K562 (cell line): ENCODE measurements around the gene GPR152. TPM values are rescaled to one million over a fixed set of nuclear protein-coding genes. Genes with fewer than 3 reads are reported as not detected.

Source experiments
- ADNP ChIP-seq: fragments of 200-800 bp; sonication (Bioruptor generic); IDR thresholded peaks from 2 replicates; pipeline ENCODE4 v1.6.1; 2016; ENCODE audit warnings: missing genetic modification characterization, missing compliant biosample characterization
- BACH1 ChIP-seq: fragments of 200-800 bp; sonication (Bioruptor generic); IDR thresholded peaks from 2 replicates; pipeline ENCODE4 v1.6.1; 2016; ENCODE audit warnings: missing genetic modification characterization, missing compliant biosample characterization
- DACH1 ChIP-seq: fragments of 450-650 bp; IDR thresholded peaks from 2 replicates; pipeline ENCODE4 v1.6.1; 2018; ENCODE audit not compliant: partially characterized antibody
- DIDO1 ChIP-seq: fragments of 450-650 bp; IDR thresholded peaks from 2 replicates; pipeline ENCODE4 v1.6.1; 2016; ENCODE audit warnings: low read depth, missing biosample characterization, missing genetic modification characterization
- EGR1 ChIP-seq: fragments of 450-650 bp; conservative IDR thresholded peaks from 2 replicates; pipeline ENCODE4 v1.6.1; 2017; ENCODE audit warnings: mild to moderate bottlenecking
- HCFC1 ChIP-seq: IDR thresholded peaks from 2 replicates; pipeline ENCODE4 v1.6.1; 2012; ENCODE audit warnings: low read depth, low read length, improper control_type of control experiment
- HNRNPK ChIP-seq: fragments of 200-400 bp; formaldehyde crosslinking; IDR thresholded peaks from one replicate; pipeline ENCODE4 v1.6.1; 2018; ENCODE audit warnings: mild to moderate bottlenecking, low read depth, low read length; ENCODE audit not compliant: poor library complexity, severe bottlenecking
- KLF16 ChIP-seq: IDR thresholded peaks from 2 replicates; pipeline ENCODE4 v1.6.1; 2016; ENCODE audit warnings: antibody characterized with exemption
- MGA ChIP-seq: fragments of 450-650 bp; IDR thresholded peaks from 2 replicates; pipeline ENCODE4 v1.6.1; 2016; ENCODE audit warnings: mild to moderate bottlenecking, moderate library complexity
- NFXL1 ChIP-seq: fragments of 450-650 bp; formaldehyde crosslinking; IDR thresholded peaks from 2 replicates; pipeline ENCODE4 v1.4.0; 2021; ENCODE audit warnings: mild to moderate bottlenecking
- RFX5 ChIP-seq: IDR thresholded peaks from 2 replicates; pipeline ENCODE4 v1.6.1; 2011; ENCODE audit warnings: low read depth, mild to moderate bottlenecking, improper control_type of control experiment, low read length
- RNF2 ChIP-seq: sonication (generic); IDR thresholded peaks from 2 replicates; pipeline ENCODE4 v1.6.1; 2016
- TBP ChIP-seq: optimal IDR thresholded peaks from 2 replicates; pipeline ENCODE3; 2011; ENCODE audit warnings: low read depth, low read length, improper control_type of control experiment
- ZKSCAN1 ChIP-seq: fragments of 150-350 bp; IDR thresholded peaks from 2 replicates; pipeline ENCODE4 v1.6.1; 2016; ENCODE audit warnings: low read depth, low read length
- polyA plus RNA-seq, 8 experiments: library from polyadenylated mRNA; depleted of rRNA in 4 of 8; stranded (reverse) in 5 of 8; unstranded in 3 of 8; fragments of >200 nt; fragmentation: Nextera tagmentation in 2 of 8; fragmentation: Illumina TruSeq in 1 of 8; extraction: Ambion mirVana in 2 of 8; extraction: Trizol in 1 of 8; gene quantifications; 2 replicates each; pipeline versions ENCODE4 v1.2.1 to v1.2.3, GENCODE V29; 2011 to 2014; ENCODE audit warnings: inconsistent platforms in 1 of 8, missing spikeins in 1 of 8
- total RNA-seq, 7 experiments: library from RNA; depleted of rRNA in 6 of 7; stranded (reverse); fragments of >200 nt in 6 of 7; fragmentation: Illumina TruSeq in 2 of 7; extraction: Trizol in 2 of 7; gene quantifications; 2 replicates each; pipeline versions ENCODE4 v1.2.1 to v1.2.3, GENCODE V29; 2011 to 2021; ENCODE audit warnings: low replicate concordance in 1 of 7
- TF ChIP-seq, protein P1 (sequence below): fragments of 250-450 bp; sonication (Bioruptor Pico); IDR thresholded peaks from 2 replicates; pipeline ENCODE4 v1.9.0; 2021; ENCODE audit warnings: mild to moderate bottlenecking
- TF ChIP-seq, protein P2 (sequence below), 2 experiments: fragments of 250-450 bp in 1 of 2; fragments of 450-650 bp in 1 of 2; sonication (Bioruptor Pico) in 1 of 2; IDR thresholded peaks; 2 replicates each; pipeline versions ENCODE4 v1.6.1 to v1.8.0; 2016 to 2021; ENCODE audit warnings: mild to moderate bottlenecking in 2 of 2, moderate library complexity in 2 of 2, missing compliant biosample characterization in 1 of 2, missing genetic modification characterization in 1 of 2

Gene GPR152
- total and polyA plus RNA-seq, 9 of the 15 experiments (the other 6 are each of a cell fraction or from before 2014, with no cell fraction given): not detected

GRCh38 chr11:67463680-67464410, 11.3 kb upstream of the GPR152 start (continued):
- TF ChIP-seq RNF2: peak; percentile 56; the same call in 1 of the 2 replicates
- TF ChIP-seq ADNP (tag): no peak
- TF ChIP-seq RFX5: no peak
- peak; percentile 52 for TF ChIP-seq TBP
- TF ChIP-seq HCFC1: peak; percentile 47
- TF ChIP-seq ZKSCAN1: 0 out of 2 replicates have a peak, but pooled peaks have one; percentile 29
- TF ChIP-seq BACH1 (tag): peak; percentile 91
- peak; percentile 87 for TF ChIP-seq MGA
- TF ChIP-seq HNRNPK: no peak
- TF ChIP-seq, protein P1, sequence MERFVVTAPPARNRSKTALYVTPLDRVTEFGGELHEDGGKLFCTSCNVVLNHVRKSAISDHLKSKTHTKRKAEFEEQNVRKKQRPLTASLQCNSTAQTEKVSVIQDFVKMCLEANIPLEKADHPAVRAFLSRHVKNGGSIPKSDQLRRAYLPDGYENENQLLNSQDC (CRISPR knock-in tag): no peak
- TF ChIP-seq DIDO1 (tag): no peak
- no peak for TF ChIP-seq DACH1
- TF ChIP-seq KLF16: no peak
- TF ChIP-seq, protein P2, sequence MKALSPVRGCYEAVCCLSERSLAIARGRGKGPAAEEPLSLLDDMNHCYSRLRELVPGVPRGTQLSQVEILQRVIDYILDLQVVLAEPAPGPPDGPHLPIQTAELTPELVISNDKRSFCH (CRISPR knock-in tag; IDR thresholded peaks at IDR 0.05): no peak
- TF ChIP-seq, protein P2 (tag; IDR thresholded peaks at IDR 0.05): peak; percentile 88
- no peak for TF ChIP-seq EGR1
- no peak for TF ChIP-seq NFXL1 (CRISPR knock-in tag)
